Stomach (tissue), 8 donors: ENCODE data around the gene GAS6. TPM values are rescaled to one million over a fixed set of nuclear protein-coding genes. Genes with fewer than 3 reads are reported as not detected.

Experiments used
- polyA plus RNA-seq, 3 donors: library from polyadenylated mRNA; stranded (reverse); fragments of 200-250 nt; gene quantifications; one replicate each; pipeline ENCODE4 v1.2.3, GENCODE V29; 2013
- total RNA-seq, 5 donors: library from RNA; depleted of rRNA; stranded (reverse); fragments of >200 nt; gene quantifications; one replicate each; pipeline versions ENCODE4 v1.1.0 to v1.2.3, GENCODE V29; 2014 to 2016
- donor health status: healthy with polysubstance abuse.
- donor health status: Bipolar disorder and iron deficiency.
- donor health status: healthy.

Gene GAS6
- total and polyA plus RNA-seq, 8 donors: 31.4 to 409 (median 92.9) TPM

Other genes with a start within 250 kb of the GAS6 start
- gene ATP4B, start 205.9 kb downstream of the GAS6 start, total RNA-seq: 100 to 1,000 TPM in 4 of 5 donors, under 1 TPM in 1; 0.87 to 585 (median 347) TPM
- gene ATP4B, start 205.9 kb downstream of the GAS6 start, polyA plus RNA-seq: 100 to 1,000 TPM; 143 to 490 (median 170) TPM
- gene GRK1, start 196.9 kb downstream of the GAS6 start, total RNA-seq: not detected
- gene GRK1, start 196.9 kb downstream of the GAS6 start, polyA plus RNA-seq: not detected
- 1 to 10 TPM in 4 of 5 donors, not detected in 1; 1.3 to 7.9 (median 2.3) TPM for gene TMEM255B, start 104.8 kb downstream of the GAS6 start, total RNA-seq
- 1 to 10 TPM; 4.6 to 7.5 (median 6.7) TPM for gene TMEM255B, start 104.8 kb downstream of the GAS6 start, polyA plus RNA-seq
- gene C13orf46, start 110.0 kb upstream of the GAS6 start, total RNA-seq: 10 to 100 TPM in 2 of 5 donors, 1 to 10 TPM in 1, under 1 TPM in 1, not detected in 1; 0.58 to 32.6 (median 12.0) TPM
- 10 to 100 TPM in 1 of 3 donors, 1 to 10 TPM in 1, under 1 TPM in 1; 0.95 to 17.6 (median 8.7) TPM for gene C13orf46, start 110.0 kb upstream of the GAS6 start, polyA plus RNA-seq